Measurements from ENCODE around the gene GUK1.

- TF ChIP-seq CTCF (IDR thresholded peaks at IDR 0.05) (no peak), POLR2A (IDR thresholded peaks at IDR 0.05) (no peak)
These were observed 37.0 kb downstream of the GUK1 start for GRCh38 chr1:228177183-228177475.

All from Peyer's patch (tissue), 4 donors.